GM12891 (cell line): Measurements from ENCODE around the gene WDR20.

ENCODE experiments used
- PAX5 ChIP-seq: IDR thresholded peaks from 2 replicates; pipeline ENCODE4 v1.6.1; 2011; ENCODE audit warnings: low read length, moderate library complexity, mild to moderate bottlenecking; ENCODE audit not compliant: insufficient read depth, severe bottlenecking
- POLR2A ChIP-seq: IDR thresholded peaks from 2 replicates; pipeline ENCODE4 v1.6.1; 2011; ENCODE audit warnings: low read depth, low read length, control low read depth
- POLR2AphosphoS5 ChIP-seq: IDR thresholded peaks from 2 replicates; pipeline ENCODE4 v1.6.1; 2011; ENCODE audit warnings: low read depth, low read length, control low read depth
- POU2F2 ChIP-seq: IDR thresholded peaks from 2 replicates; pipeline ENCODE4 v1.6.1; 2011; ENCODE audit warnings: low read depth, mild to moderate bottlenecking, control low read depth, low read length, moderate library complexity
- SPI1 ChIP-seq: IDR thresholded peaks from 2 replicates; pipeline ENCODE4 v1.6.1; 2011; ENCODE audit warnings: low read depth, low read length, control low read depth
- TAF1 ChIP-seq: IDR thresholded peaks from 2 replicates; pipeline ENCODE4 v1.6.1; 2011; ENCODE audit warnings: low read depth, low read length, control low read depth

- TF ChIP-seq POLR2A (no peak), TAF1 (no peak), POLR2AphosphoS5 (no peak), PAX5 (no peak), POU2F2 (no peak), SPI1 (no peak)
Measured at GRCh38 chr14:102208741-102209140, 69.0 kb downstream of the WDR20 start.
